NT2/D1 (cell line): Measurements from ENCODE around the gene PTCD3.

Source experiments
- DNase-seq: peaks from one replicate; pipeline ENCODE4 v3.0.0-alpha.2; 2011; ENCODE audit warnings: low read depth, low spot score
- H3K27me3 ChIP-seq: 2 replicates; pipeline ENCODE4 v1.6.0; 2011; ENCODE audit warnings: mild to moderate bottlenecking; ENCODE audit not compliant: insufficient read length, insufficient read depth
- H3K36me3 ChIP-seq: 2 replicates; pipeline ENCODE4 v1.6.1; 2011; ENCODE audit warnings: mild to moderate bottlenecking, low read length, mixed read lengths; ENCODE audit not compliant: insufficient read depth, insufficient read length
- H3K4me1 ChIP-seq: 2 replicates; pipeline ENCODE4 v1.5.1; 2011; ENCODE audit not compliant: insufficient read depth, insufficient read length
- H3K4me3 ChIP-seq: 2 replicates; pipeline ENCODE4 v1.5.1; 2011; ENCODE audit warnings: low read depth; ENCODE audit not compliant: insufficient read length
- H3K9ac ChIP-seq: 2 replicates; pipeline ENCODE4 v1.6.0; 2011; ENCODE audit warnings: low read depth; ENCODE audit not compliant: insufficient read length
- H3K9me3 ChIP-seq: 2 replicates; pipeline ENCODE4 v1.5.1; 2011; ENCODE audit warnings: mild to moderate bottlenecking, low read length; ENCODE audit not compliant: insufficient read depth
- SUZ12 ChIP-seq: IDR thresholded peaks from 2 replicates; pipeline ENCODE4 v1.6.1; 2011; ENCODE audit not compliant: insufficient read length, insufficient read depth; ENCODE audit errors: extremely low read depth
- YY1 ChIP-seq: IDR thresholded peaks from 2 replicates; pipeline ENCODE4 v1.6.1; 2011; ENCODE audit not compliant: insufficient read length, insufficient read depth
- ZNF274 ChIP-seq: IDR thresholded peaks from 2 replicates; pipeline ENCODE4 v1.6.1; 2011; ENCODE audit warnings: mild to moderate bottlenecking, low read depth, low read length

Gene PTCD3

GRCh38 chr2:86118130-86118529, 12.1 kb downstream of the PTCD3 start:
- DNase-seq = no peak
- Histone ChIP-seq H3K36me3 (peaks cover 81% of the 10 kb centered on the region), H3K9ac (no peak overlapping the region), H3K4me3 (no peak overlapping the region), H3K4me1 (no peaks in the 10 kb centered on the region), H3K9me3 (no peaks in the 10 kb centered on the region), H3K27me3 (no peaks in the 10 kb centered on the region)
- TF ChIP-seq SUZ12 = no peak
- TF ChIP-seq YY1 = no peak
- no peak for TF ChIP-seq ZNF274

- TF ChIP-seq YY1 (no peak), SUZ12 (no peak), ZNF274 (no peak)
- Histone ChIP-seq H3K27me3 (no peaks in the 10 kb centered on the region), H3K4me3 (no peak overlapping the region), H3K4me1 (no peaks in the 10 kb centered on the region), H3K9me3 (no peaks in the 10 kb centered on the region), H3K36me3 (peaks cover 90% of the 10 kb centered on the region), H3K9ac (no peak overlapping the region)
- no peak for DNase-seq
These were observed 17.4 kb downstream of the PTCD3 start for GRCh38 chr2:86123328-86123925.

DNA sequence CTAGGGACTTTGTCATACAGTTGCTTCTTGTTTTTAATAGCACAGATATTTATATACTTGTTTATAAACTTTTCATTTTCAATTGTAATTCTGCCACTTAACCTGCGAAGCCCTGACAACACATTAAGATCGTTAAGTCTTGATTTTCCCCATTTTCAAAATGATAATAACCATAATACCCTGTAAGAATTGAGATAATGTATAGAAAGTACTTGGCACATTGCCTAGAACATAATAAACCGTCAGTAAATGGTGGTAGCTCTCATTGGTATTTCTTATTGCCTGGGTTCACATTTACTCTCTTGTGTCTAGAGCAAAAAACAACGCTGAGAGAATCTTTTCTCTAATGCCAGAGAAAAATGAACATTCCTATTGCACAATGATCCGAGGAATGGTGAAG, 18.6 kb downstream of the PTCD3 start:
- no peak overlapping the region for H3K4me3 ChIP-seq
- no peak overlapping the region for H3K9ac ChIP-seq
- no peak for DNase-seq
- peaks cover 90% of the 10 kb centered on the region for H3K36me3 ChIP-seq
- TF ChIP-seq SUZ12 (no peak), YY1 (no peak), ZNF274 (no peak)
- no peaks in the 10 kb centered on the region for H3K9me3 ChIP-seq
- no peaks in the 10 kb centered on the region for H3K4me1 ChIP-seq
- H3K27me3 ChIP-seq = no peaks in the 10 kb centered on the region

- DNase-seq = peak; percentile 22
- no peak for TF ChIP-seq SUZ12
- no peak for TF ChIP-seq ZNF274
- TF ChIP-seq YY1 = no peak
- Histone ChIP-seq H3K27me3 (no peaks in the 10 kb centered on the region), H3K4me3 (no peak overlapping the region), H3K9ac (no peak overlapping the region), H3K36me3 (peaks cover 97% of the 10 kb centered on the region), H3K9me3 (no peaks in the 10 kb centered on the region), H3K4me1 (no peaks in the 10 kb centered on the region)
These were observed 28.7 kb downstream of the PTCD3 start for GRCh38 chr2:86134709-86135108.

DNA sequence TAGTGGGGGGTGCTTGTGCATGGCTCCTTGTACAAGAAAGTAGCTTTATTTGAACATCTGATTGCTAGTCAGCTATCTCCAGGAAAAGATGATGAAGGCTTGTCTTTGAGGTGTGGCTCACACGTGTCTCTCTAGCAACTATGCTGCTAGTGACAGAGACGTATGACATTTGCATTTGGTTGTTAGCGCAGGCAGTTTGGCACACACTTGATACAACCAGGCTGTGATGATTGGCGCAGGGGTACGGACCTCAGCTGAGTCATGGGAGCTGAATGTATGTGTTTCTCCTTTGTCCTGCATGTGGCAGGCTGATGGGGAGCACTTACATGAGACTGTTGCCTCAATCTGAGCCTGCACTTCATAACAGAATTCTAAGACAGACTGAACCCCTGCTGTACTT, 29.6 kb downstream of the PTCD3 start:
- Histone ChIP-seq H3K4me3 (no peak overlapping the region), H3K9ac (no peak overlapping the region), H3K9me3 (no peaks in the 10 kb centered on the region), H3K4me1 (no peaks in the 10 kb centered on the region), H3K27me3 (no peaks in the 10 kb centered on the region), H3K36me3 (peaks cover 99% of the 10 kb centered on the region)
- TF ChIP-seq ZNF274 (no peak), SUZ12 (no peak), YY1 (no peak)
- DNase-seq = no peak

DNA sequence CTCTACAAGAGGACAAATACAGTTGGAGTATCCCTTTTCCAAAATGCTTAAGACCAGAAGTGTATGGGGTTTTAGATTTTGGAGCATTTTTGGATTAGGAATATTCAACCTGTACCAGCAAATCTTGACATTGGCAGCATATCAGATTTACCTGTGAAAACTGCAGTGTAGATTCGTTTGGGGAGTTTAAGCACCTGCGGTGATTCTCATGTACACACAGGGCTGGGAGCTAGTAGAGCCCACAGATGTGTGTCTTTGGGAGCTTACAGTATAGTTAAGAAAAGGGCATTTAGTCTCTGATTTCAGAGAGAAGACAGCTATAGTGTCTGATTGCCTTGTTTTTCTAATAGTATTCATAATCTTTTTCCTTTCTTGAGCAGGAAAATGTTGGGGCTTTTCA, 30.1 kb downstream of the PTCD3 start:
- Histone ChIP-seq H3K9me3 (no peaks in the 10 kb centered on the region), H3K9ac (no peak overlapping the region), H3K27me3 (no peaks in the 10 kb centered on the region), H3K4me3 (no peak overlapping the region), H3K36me3 (peaks cover 99% of the 10 kb centered on the region), H3K4me1 (no peaks in the 10 kb centered on the region)
- TF ChIP-seq SUZ12 (no peak), ZNF274 (no peak), YY1 (no peak)
- no peak for DNase-seq

GRCh38 chr2:86138736-86139625, 32.9 kb downstream of the PTCD3 start:
- TF ChIP-seq YY1 (no peak), SUZ12 (no peak), ZNF274 (no peak)
- Histone ChIP-seq H3K4me1 (no peaks in the 10 kb centered on the region), H3K27me3 (no peaks in the 10 kb centered on the region), H3K9me3 (no peaks in the 10 kb centered on the region), H3K36me3 (peaks cover 83% of the 10 kb centered on the region), H3K4me3 (no peak overlapping the region), H3K9ac (no peak overlapping the region)
- no peak for DNase-seq
